ENCODE results near the gene CLIC1. TPM values are rescaled to one million over a fixed set of nuclear protein-coding genes. Genes with fewer than 3 reads are reported as not detected.

CLIC1 gene
- polyA plus RNA-seq, 6 donors from 2014 or later: 536 to 743 (median 628) TPM

- H3K9me3 Mint-ChIP-seq: no peaks in the 10 kb centered on the region
- H3K4me3 Mint-ChIP-seq: no peak overlapping the region
- no peak for DNase-seq
- no peak overlapping the region for H3K27ac Mint-ChIP-seq
- H3K4me1 Mint-ChIP-seq: peaks cover 25 to 36% (median 29%) of the 10 kb centered on the region in 3 donors
- peaks cover 0 to 5% of the 10 kb centered on the region in 2 donors for H3K36me3 Mint-ChIP-seq
- ATAC-seq (ENCODE audit: low read depth in 2 of 2): no peak
- H3K27me3 Mint-ChIP-seq: no peaks in the 10 kb centered on the region
Observed at GRCh38 chr6:31705931-31706330, 30.4 kb downstream of the CLIC1 start.

GRCh38 chr6:31702819-31703716 is 33.3 kb downstream of the CLIC1 start, which contains the start of gene ABHD16A:
ABHD16A (minus strand) TSS chr6:31703324; CDS start chr6:31703281, 43 bp downstream.
- Mint-ChIP-seq H3K9me3 (no peaks in the 10 kb centered on the region), H3K36me3 (peaks cover 1 to 5% of the 10 kb centered on the region in 2 donors), H3K4me1 (peaks cover 22 to 41% (median 26%) of the 10 kb centered on the region in 3 donors), H3K4me3 (peak within 1 kb of the TSS; percentile 96 to 100 (median 98)), H3K27ac (peak within 1 kb of the TSS; percentile 91 to 99 (median 98)), H3K27me3 (no peaks in the 10 kb centered on the region)
- ATAC-seq (ENCODE audit: low read depth in 2 of 2) (peak; percentile 94 to 95), DNase-seq (peak; percentile 98)

GRCh38 chr6:31702405-31702818 is 33.9 kb downstream of the CLIC1 start:
- H3K4me1 Mint-ChIP-seq: peaks cover 25 to 46% (median 33%) of the 10 kb centered on the region in 3 donors
- H3K4me3 Mint-ChIP-seq: peak overlapping the region; percentile 96 to 100 (median 98)
- H3K27me3 Mint-ChIP-seq: no peaks in the 10 kb centered on the region
- no peaks in the 10 kb centered on the region for H3K9me3 Mint-ChIP-seq
- H3K27ac Mint-ChIP-seq: peak overlapping the region; percentile 91 to 99 (median 98)
- no peak for ATAC-seq (ENCODE audit: low read depth in 2 of 2)
- no peak for DNase-seq
- H3K36me3 Mint-ChIP-seq: peaks cover 6 to 11% of the 10 kb centered on the region in 2 donors

DNA sequence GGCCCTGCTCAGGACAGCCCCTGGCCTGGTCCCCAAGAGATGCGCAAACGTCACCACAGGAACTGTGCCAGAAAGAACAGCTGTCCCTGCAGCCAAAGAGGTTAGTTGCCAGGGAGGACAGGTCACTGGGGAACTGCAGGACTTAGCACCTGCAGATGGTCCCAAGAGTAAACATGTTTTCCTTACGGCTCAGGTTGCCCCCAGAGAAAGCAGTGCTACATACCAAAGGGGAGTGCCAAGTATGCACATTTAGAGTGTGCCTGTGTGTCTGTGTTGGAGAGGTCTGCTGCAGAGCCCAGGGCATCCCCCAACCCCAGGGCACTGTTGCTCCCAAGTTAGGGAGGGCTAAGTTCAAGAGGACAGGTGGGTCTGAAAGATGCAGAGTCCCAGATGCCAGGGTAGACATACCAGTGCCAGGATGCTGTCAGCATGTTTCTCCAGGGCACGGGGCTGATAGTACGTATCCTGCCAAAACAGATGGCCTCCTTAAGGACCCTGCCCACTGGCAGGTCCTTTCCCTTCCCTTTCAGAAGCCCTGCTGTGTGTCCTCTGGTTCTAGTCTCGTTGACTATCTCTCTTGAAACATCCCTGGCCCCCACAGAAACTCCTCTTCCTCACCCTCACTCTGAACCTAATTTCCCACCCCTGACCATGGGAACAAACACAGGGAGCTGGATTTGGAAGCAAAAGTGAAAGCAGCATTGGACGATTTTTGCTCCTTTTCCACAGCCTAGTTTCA is 34.5 kb downstream of the CLIC1 start:
- peak overlapping the region; percentile 96 to 100 (median 98) for H3K4me3 Mint-ChIP-seq
- no peak for DNase-seq
- peak overlapping the region in 5 of 6 donors; percentile 93 to 99 (median 98) for H3K27ac Mint-ChIP-seq
- H3K9me3 Mint-ChIP-seq: no peaks in the 10 kb centered on the region
- no peak for ATAC-seq (ENCODE audit: low read depth in 2 of 2)
- peaks cover 6 to 12% of the 10 kb centered on the region in 2 donors for H3K36me3 Mint-ChIP-seq
- H3K4me1 Mint-ChIP-seq: peaks cover 28 to 46% (median 33%) of the 10 kb centered on the region in 3 donors
- H3K27me3 Mint-ChIP-seq: no peaks in the 10 kb centered on the region

GRCh38 chr6:31700740-31701401 is 35.5 kb downstream of the CLIC1 start:
- ATAC-seq (ENCODE audit: low read depth in 2 of 2) (no peak), DNase-seq (no peak)
- H3K9me3 Mint-ChIP-seq: no peaks in the 10 kb centered on the region
- H3K36me3 Mint-ChIP-seq: peaks cover 6 to 12% of the 10 kb centered on the region in 2 donors
- no peaks in the 10 kb centered on the region for H3K27me3 Mint-ChIP-seq
- H3K4me3 Mint-ChIP-seq: peak overlapping the region in 7 of 8 donors; percentile 24 to 100 (median 97)
- H3K27ac Mint-ChIP-seq: peak overlapping the region in 4 of 6 donors; percentile 37 to 97 (median 75)
- H3K4me1 Mint-ChIP-seq: peaks cover 28 to 46% (median 33%) of the 10 kb centered on the region in 3 donors

DNA sequence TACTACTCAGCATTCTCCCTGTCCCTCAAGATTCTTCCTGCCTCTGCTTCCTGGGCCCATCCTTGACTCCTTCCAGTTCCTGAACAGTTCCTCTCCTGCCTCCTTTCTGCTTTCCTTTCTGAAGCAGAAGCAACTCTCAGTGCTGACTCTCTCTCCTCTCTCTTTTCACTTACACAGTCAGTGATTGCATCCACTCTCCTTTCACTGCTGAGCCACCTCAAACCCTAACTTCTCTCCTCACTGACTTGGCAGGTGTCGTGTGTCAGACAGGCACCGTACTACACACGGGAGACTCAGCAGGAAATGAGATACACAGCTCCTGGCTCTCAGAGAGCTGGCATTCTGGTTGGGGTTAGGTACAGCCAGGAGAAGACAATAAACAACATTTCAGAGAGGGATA is 38.8 kb downstream of the CLIC1 start:
- Mint-ChIP-seq H3K9me3 (no peaks in the 10 kb centered on the region), H3K27me3 (no peaks in the 10 kb centered on the region), H3K36me3 (peaks cover 6 to 18% of the 10 kb centered on the region in 2 donors), H3K4me3 (no peak overlapping the region), H3K27ac (peak overlapping the region in 4 of 6 donors; percentile 11 to 92 (median 14)), H3K4me1 (peaks cover 25 to 34% (median 27%) of the 10 kb centered on the region in 3 donors)
- no peak for ATAC-seq (ENCODE audit: low read depth in 2 of 2)
- DNase-seq: no peak

DNA sequence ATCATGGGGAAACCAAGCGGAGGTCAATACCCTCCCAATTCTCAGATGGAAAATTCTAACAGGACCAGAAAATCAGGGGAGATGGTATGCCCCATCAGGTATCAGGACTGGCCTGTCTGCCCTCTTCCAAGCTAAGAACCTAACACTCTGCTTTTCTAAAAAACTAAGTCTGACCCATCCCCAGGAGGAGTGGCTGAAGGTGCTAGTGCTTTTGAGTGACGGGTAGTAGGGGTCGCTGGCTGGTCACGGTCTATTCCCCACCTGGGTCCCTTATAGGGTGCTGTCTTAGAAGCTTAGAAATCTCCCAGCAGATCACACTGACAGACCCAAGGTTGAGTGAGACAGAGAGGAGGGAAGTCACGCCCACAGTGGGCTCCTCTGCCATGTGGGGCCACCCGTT is 42.8 kb downstream of the CLIC1 start:
- DNase-seq: no peak
- Mint-ChIP-seq H3K4me3 (no peak overlapping the region), H3K9me3 (no peaks in the 10 kb centered on the region), H3K36me3 (peaks cover 6 to 16% of the 10 kb centered on the region in 2 donors), H3K4me1 (peaks cover 18 to 30% (median 23%) of the 10 kb centered on the region in 3 donors), H3K27ac (peak overlapping the region in 2 of 6 donors; percentile 44 to 68), H3K27me3 (no peaks in the 10 kb centered on the region)
- ATAC-seq (ENCODE audit: low read depth in 2 of 2): no peak

- no peak for ATAC-seq (ENCODE audit: low read depth in 2 of 2)
- peaks cover 3 to 18% of the 10 kb centered on the region in 2 donors for H3K36me3 Mint-ChIP-seq
- no peak for DNase-seq
- H3K4me1 Mint-ChIP-seq: peaks cover 16 to 30% (median 20%) of the 10 kb centered on the region in 3 donors
- no peak overlapping the region for H3K4me3 Mint-ChIP-seq
- H3K27ac Mint-ChIP-seq: peak overlapping the region in 1 of 6 donors; percentile 26
- no peaks in the 10 kb centered on the region for H3K9me3 Mint-ChIP-seq
- H3K27me3 Mint-ChIP-seq: no peaks in the 10 kb centered on the region
Observed at GRCh38 chr6:31692886-31693285, 43.4 kb downstream of the CLIC1 start.

GRCh38 chr6:31692353-31692752 is 44.0 kb downstream of the CLIC1 start:
- DNase-seq: no peak
- Mint-ChIP-seq H3K4me3 (no peak overlapping the region), H3K27ac (peak overlapping the region in 1 of 6 donors; percentile 26), H3K36me3 (peaks cover 0 to 18% of the 10 kb centered on the region in 2 donors), H3K4me1 (peaks cover 11 to 25% (median 17%) of the 10 kb centered on the region in 3 donors), H3K27me3 (no peaks in the 10 kb centered on the region), H3K9me3 (no peaks in the 10 kb centered on the region)
- ATAC-seq (ENCODE audit: low read depth in 2 of 2): no peak

DNA sequence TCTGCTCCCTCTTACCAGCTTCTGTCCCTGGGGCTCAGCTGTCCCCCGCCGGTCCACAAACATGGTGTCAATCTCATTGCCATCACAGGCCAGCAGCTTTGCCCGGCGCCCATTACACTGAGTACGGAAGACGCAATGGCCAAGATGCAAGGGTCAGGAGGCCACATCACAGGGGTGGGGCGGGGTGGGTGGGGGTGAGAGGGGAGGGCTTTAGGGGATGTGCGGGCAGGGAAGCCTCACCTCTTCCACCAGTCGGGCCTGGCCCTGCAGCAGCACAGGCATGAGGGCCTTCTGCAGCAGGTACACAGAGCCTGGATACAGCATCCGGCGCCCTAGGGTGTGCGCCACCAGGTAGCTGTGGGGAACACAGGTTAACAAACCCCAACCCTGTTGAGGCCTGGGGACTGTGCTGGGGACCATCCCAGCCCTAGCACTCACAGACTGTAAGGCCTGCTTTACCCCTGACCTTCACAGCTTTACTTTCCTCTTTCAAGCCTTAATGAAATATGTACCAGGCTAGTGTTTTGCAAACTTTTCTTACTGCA is 44.7 kb downstream of the CLIC1 start:
- Mint-ChIP-seq H3K4me3 (no peak overlapping the region), H3K36me3 (peaks cover 0 to 17% of the 10 kb centered on the region in 2 donors), H3K27ac (no peak overlapping the region), H3K9me3 (no peaks in the 10 kb centered on the region), H3K27me3 (no peaks in the 10 kb centered on the region), H3K4me1 (peaks cover 11 to 24% (median 17%) of the 10 kb centered on the region in 3 donors)
- ATAC-seq (ENCODE audit: low read depth in 2 of 2) (no peak), DNase-seq (no peak)

- DNase-seq (no peak), ATAC-seq (ENCODE audit: low read depth in 2 of 2) (no peak)
- no peak overlapping the region for H3K4me3 Mint-ChIP-seq
- peaks cover 0 to 22% of the 10 kb centered on the region in 2 donors for H3K36me3 Mint-ChIP-seq
- H3K27ac Mint-ChIP-seq: no peak overlapping the region
- H3K9me3 Mint-ChIP-seq: no peaks in the 10 kb centered on the region
- H3K27me3 Mint-ChIP-seq: no peaks in the 10 kb centered on the region
- H3K4me1 Mint-ChIP-seq: peaks cover 11 to 24% (median 17%) of the 10 kb centered on the region in 3 donors
Observed at GRCh38 chr6:31691078-31691463, 45.3 kb downstream of the CLIC1 start.

- no peak for DNase-seq
Observed at GRCh38 chr6:31690231-31691077, 45.9 kb downstream of the CLIC1 start.

More at GRCh38 chr6:31690231-31691077, 45.9 kb downstream of the CLIC1 start:
- peak overlapping the region in 3 of 6 donors; percentile 4 to 71 (median 8) for H3K27ac Mint-ChIP-seq
- H3K4me1 Mint-ChIP-seq: peaks cover 11 to 24% (median 17%) of the 10 kb centered on the region in 3 donors
- peaks cover 0 to 24% of the 10 kb centered on the region in 2 donors for H3K36me3 Mint-ChIP-seq
- no peaks in the 10 kb centered on the region for H3K27me3 Mint-ChIP-seq
- no peak overlapping the region for H3K4me3 Mint-ChIP-seq
- ATAC-seq (ENCODE audit: low read depth in 2 of 2): no peak
- H3K9me3 Mint-ChIP-seq: no peaks in the 10 kb centered on the region

Measured in naive B cell (primary cell).